Heart left ventricle (tissue), 16 donors: ENCODE data around the gene BYSL. TPM values are rescaled to one million over a fixed set of nuclear protein-coding genes. Genes with fewer than 3 reads are reported as not detected.

Source experiments
- ATAC-seq, 4 donors: fragments of 200-7000 bp; cut with Tn5 transposase; one replicate each; pipeline ENCODE4 v1.9.1; 2020 to 2022; ENCODE audit warnings: moderate library complexity in 4 of 4, mild to moderate bottlenecking in 3 of 4, moderate number of reproducible peaks in 1 of 4
- DNase-seq, 5 donors: peaks; one replicate each; pipeline ENCODE4 v3.0.0-alpha.2; 2020
- H3K27ac ChIP-seq, 12 donors: fragments of 200-600 bp; sonication (generic) in 4 of 12; one replicate each; pipeline versions ENCODE4 v1.5.0 to v1.8.0; 2016 to 2022; ENCODE audit warnings: mild to moderate bottlenecking in 2 of 12
- H3K27me3 ChIP-seq, 9 donors: fragments of 200-600 bp; sonication (generic) in 2 of 9; one replicate each; pipeline versions ENCODE4 v1.5.1 to v1.8.0; 2016 to 2022; ENCODE audit warnings: mild to moderate bottlenecking in 3 of 9
- H3K36me3 ChIP-seq, 9 donors: fragments of 200-600 bp; sonication (generic) in 2 of 9; one replicate each; pipeline versions ENCODE4 v1.5.0 to v1.8.0; 2018 to 2022; ENCODE audit warnings: mild to moderate bottlenecking in 2 of 9
- H3K4me1 ChIP-seq, 12 donors: fragments of 200-600 bp; sonication (generic) in 4 of 12; one replicate each; pipeline versions ENCODE4 v1.5.0 to v1.8.0; 2016 to 2022; ENCODE audit warnings: mild to moderate bottlenecking in 3 of 12
- H3K4me3 ChIP-seq, 12 donors: fragments of 200-600 bp; sonication (generic) in 4 of 12; one replicate each; pipeline versions ENCODE4 v1.5.0 to v1.8.0; 2017 to 2022; ENCODE audit warnings: mild to moderate bottlenecking in 9 of 12, moderate library complexity in 4 of 12
- H3K9me3 ChIP-seq, 12 donors: fragments of 200-600 bp; sonication (generic) in 4 of 12; one replicate each; pipeline versions ENCODE4 v1.5.0 to v1.8.0; 2016 to 2022; ENCODE audit warnings: mild to moderate bottlenecking in 1 of 12
- POLR2A ChIP-seq, 2 donors: fragments of 450-650 bp; IDR thresholded peaks; one replicate each; pipeline ENCODE4 v1.6.1; 2017; ENCODE audit warnings: antibody characterized with exemption in 2 of 2, mild to moderate bottlenecking in 2 of 2, moderate library complexity in 2 of 2
- WGBS, 4 donors: extraction: QIAGEN DNeasy Blood & Tissue Kit in 2 of 4; methylation state at CpG; one replicate each; pipeline versions ENCODE4 v1.1.5 to v1.1.7; 2013 to 2018; 5-methylcytosine and 5-hydroxymethylcytosine counted together
- intact Hi-C, 10 donors: fragments of 100-400 bp; cut with DNase I; formaldehyde crosslinking; loops; one replicate each; pipeline versions ENCODE4 v1.11.1 to v1.14.2; 2022
- polyA plus RNA-seq, 2 donors: library from polyadenylated mRNA; stranded (reverse); fragments of 200-250 nt; gene quantifications; one replicate each; pipeline ENCODE4 v1.2.3, GENCODE V29; 2013
- total RNA-seq, 9 donors: library from RNA; depleted of rRNA in 2 of 9; stranded (reverse); fragments of >200 nt in 2 of 9; fragmentation: NEBNext Ultra II Directional in 3 of 9; extraction: Animal tissue kit (Norgen Biotek cat#: 25700) in 3 of 9; gene quantifications; one replicate each; pipeline versions ENCODE4 v1.1.0 to v1.2.4, GENCODE V29; 2016 to 2023
- TF ChIP-seq, protein P1 (sequence below), 12 donors: fragments of 200-600 bp; sonication (generic) in 4 of 12; IDR thresholded peaks; one replicate each; pipeline versions ENCODE4 v1.5.0 to v1.8.0; 2018 to 2022; ENCODE audit warnings: antibody characterized with exemption in 12 of 12, mild to moderate bottlenecking in 5 of 12
- donor health status: ischemic (EF 13 %, LVEDD 7.1; RV severe dilation, severe dysfunction).
- donor health status: healthy with polysubstance abuse.
- donor health status: DM: no; HTN: yes; CAD: no.
- donor health status: DM: no; HTN: no; CAD: no.
- donor health status: ischemic (EF 25% LVEDD 6.9; RV normal size, moderate dysfunction).
- donor health status: ischemic (EF 25% LVEDD 5.7; RV mildly dilated, moderate dysfunction).
- donor health status: healthy.
- donor health status: DM: yes; HTN: yes; CAD: no.
- donor health status: ischemic (EF 35%, LVEDD 5.7; RV mildly dilated, moderate dysfunction).
- donor health status: nonischemic (EF 11% LVEDD 7.7; RV severe dilation, severe dysfunction).
- donor health status: DM: yes; HTN: yes; CAD: no.
- donor health status: PGD.
- donor health status: ischemic (EF 29% LVEDD 5.4; RV normal size, mild dysfunction).
- donor health status: nonischemic (EF 23%, LVEDD 6.1; RV moderate dilation, normal function).

Gene BYSL
- total and polyA plus RNA-seq, 11 donors: 4.5 to 26.3 (median 9.2) TPM

DNA sequence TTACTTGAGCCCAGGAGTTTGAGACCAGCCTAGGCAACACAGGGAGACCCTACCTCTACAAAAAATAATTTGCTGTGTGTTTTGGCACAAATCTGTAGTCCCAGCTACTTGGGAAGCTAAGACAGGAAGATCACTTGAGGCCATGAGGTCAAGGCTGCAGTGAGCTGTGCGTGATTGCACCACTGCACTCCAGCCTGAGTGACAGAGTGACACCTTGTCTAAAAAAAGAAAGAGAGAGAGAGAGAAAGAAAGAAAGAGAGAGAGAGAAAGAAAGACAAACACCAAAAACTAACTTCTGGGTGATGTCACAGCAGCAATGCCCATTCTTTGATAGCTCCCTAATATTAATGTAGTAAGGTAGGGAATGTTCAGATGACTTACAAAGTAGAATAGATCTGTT lies 46.6 kb upstream of the BYSL start:
- TF ChIP-seq, protein P1, sequence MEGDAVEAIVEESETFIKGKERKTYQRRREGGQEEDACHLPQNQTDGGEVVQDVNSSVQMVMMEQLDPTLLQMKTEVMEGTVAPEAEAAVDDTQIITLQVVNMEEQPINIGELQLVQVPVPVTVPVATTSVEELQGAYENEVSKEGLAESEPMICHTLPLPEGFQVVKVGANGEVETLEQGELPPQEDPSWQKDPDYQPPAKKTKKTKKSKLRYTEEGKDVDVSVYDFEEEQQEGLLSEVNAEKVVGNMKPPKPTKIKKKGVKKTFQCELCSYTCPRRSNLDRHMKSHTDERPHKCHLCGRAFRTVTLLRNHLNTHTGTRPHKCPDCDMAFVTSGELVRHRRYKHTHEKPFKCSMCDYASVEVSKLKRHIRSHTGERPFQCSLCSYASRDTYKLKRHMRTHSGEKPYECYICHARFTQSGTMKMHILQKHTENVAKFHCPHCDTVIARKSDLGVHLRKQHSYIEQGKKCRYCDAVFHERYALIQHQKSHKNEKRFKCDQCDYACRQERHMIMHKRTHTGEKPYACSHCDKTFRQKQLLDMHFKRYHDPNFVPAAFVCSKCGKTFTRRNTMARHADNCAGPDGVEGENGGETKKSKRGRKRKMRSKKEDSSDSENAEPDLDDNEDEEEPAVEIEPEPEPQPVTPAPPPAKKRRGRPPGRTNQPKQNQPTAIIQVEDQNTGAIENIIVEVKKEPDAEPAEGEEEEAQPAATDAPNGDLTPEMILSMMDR (IDR thresholded peaks at IDR 0.05): no peak
- no peak for TF ChIP-seq POLR2A (IDR thresholded peaks at IDR 0.05)
- 39 to 64% (median 55%) methylated on average over 1 of the region's 1 CpG for WGBS, 4 donors
- DNase-seq: no peak
- intact Hi-C loops: no loop called here
- peaks cover 0 to 9% (median 0%) of the 10 kb centered on the region in 9 donors for H3K36me3 ChIP-seq
- no peaks in the 10 kb centered on the region for H3K4me1 ChIP-seq
- ATAC-seq: no peak
- no peak overlapping the region for H3K27ac ChIP-seq
- H3K4me3 ChIP-seq: no peak overlapping the region
- no peaks in the 10 kb centered on the region for H3K9me3 ChIP-seq
- H3K27me3 ChIP-seq: no peaks in the 10 kb centered on the region

- H3K27me3 ChIP-seq: no peaks in the 10 kb centered on the region
- no peak for ATAC-seq
- intact Hi-C loops: no loop called here
- H3K36me3 ChIP-seq: no peaks in the 10 kb centered on the region
- 94 to 98% (median 96%) methylated on average over 2 of the region's 2 CpGs for WGBS, 4 donors
- H3K4me1 ChIP-seq: no peaks in the 10 kb centered on the region
- no peak overlapping the region for H3K4me3 ChIP-seq
- H3K9me3 ChIP-seq: no peaks in the 10 kb centered on the region
- no peak overlapping the region for H3K27ac ChIP-seq
- TF ChIP-seq, protein P1 (IDR thresholded peaks at IDR 0.05): no peak
- no peak for TF ChIP-seq POLR2A (IDR thresholded peaks at IDR 0.05)
- DNase-seq: no peak
Observed at GRCh38 chr6:41877051-41877680, 44.1 kb upstream of the BYSL start.

GRCh38 chr6:41878246-41878645 lies 43.1 kb upstream of the BYSL start:
- no peak for DNase-seq
- H3K9me3 ChIP-seq: no peaks in the 10 kb centered on the region
- no peaks in the 10 kb centered on the region for H3K4me1 ChIP-seq
- no peak overlapping the region for H3K4me3 ChIP-seq
- 78 to 92% (median 88%) methylated on average over 2 of the region's 2 CpGs for WGBS, 4 donors
- no peak for ATAC-seq
- H3K27me3 ChIP-seq: no peaks in the 10 kb centered on the region
- no peak overlapping the region for H3K27ac ChIP-seq
- intact Hi-C loops: no loop called here
- H3K36me3 ChIP-seq: no peaks in the 10 kb centered on the region
- TF ChIP-seq POLR2A (IDR thresholded peaks at IDR 0.05): no peak
- TF ChIP-seq, protein P1 (IDR thresholded peaks at IDR 0.05): no peak

GRCh38 chr6:41878961-41879405 lies 42.3 kb upstream of the BYSL start:
- Histone ChIP-seq H3K36me3 (no peaks in the 10 kb centered on the region), H3K4me3 (no peak overlapping the region), H3K9me3 (no peaks in the 10 kb centered on the region), H3K4me1 (no peaks in the 10 kb centered on the region), H3K27ac (no peak overlapping the region), H3K27me3 (no peaks in the 10 kb centered on the region)
- ATAC-seq (no peak), DNase-seq (no peak)
- TF ChIP-seq, protein P1 (IDR thresholded peaks at IDR 0.05): no peak
- TF ChIP-seq POLR2A (IDR thresholded peaks at IDR 0.05): no peak
- intact Hi-C loops: no loop called here
- 90 to 93% (median 91%) methylated on average over 5 of the region's 5 CpGs for WGBS, 4 donors
